ENCODE results near the gene MYO3B.

GRCh38 chr2:170248574-170249393 is 70.8 kb downstream of the MYO3B start:
- TF ChIP-seq CTCF (IDR thresholded peaks at IDR 0.05) (no peak), USF2 (IDR thresholded peaks at IDR 0.05; ENCODE audit: borderline replicate concordance, low read depth, low read length) (no peak), RXRA (IDR thresholded peaks at IDR 0.05; ENCODE audit: borderline replicate concordance, low read depth) (no peak), RFX5 (IDR thresholded peaks at IDR 0.05; ENCODE audit: low read length) (no peak), EZH2phosphoT487 (IDR thresholded peaks at IDR 0.05; ENCODE audit: borderline replicate concordance, low read depth) (no peak), YY1 (IDR thresholded peaks at IDR 0.05; ENCODE audit: low read depth) (no peak), MAX (IDR thresholded peaks at IDR 0.05; ENCODE audit: low read depth) (no peak), FOSL2 (IDR thresholded peaks at IDR 0.05; ENCODE audit: borderline replicate concordance, low read depth) (no peak), EP300 (IDR thresholded peaks at IDR 0.05; ENCODE audit: borderline replicate concordance in 1 of 2, low read depth in 1 of 2, low read length in 1 of 2) (no peak), USF1 (IDR thresholded peaks at IDR 0.05; ENCODE audit: borderline replicate concordance, low read depth) (no peak), RCOR1 (IDR thresholded peaks at IDR 0.05; ENCODE audit: low read length) (no peak), GABPA (IDR thresholded peaks at IDR 0.05; ENCODE audit: low read depth) (no peak), ZBTB33 (IDR thresholded peaks at IDR 0.05; ENCODE audit: borderline replicate concordance, low read depth) (no peak)

Measured in SK-N-SH (cell line).